DMS153 (cell line): Measurements from ENCODE around the gene C1orf159.
"Not testable (repeated sequence)": the region's sequence is repeated elsewhere in the genome, so short reads cannot be mapped to it uniquely, and the experiment has no call there.

Experiments
- DNase-seq: peaks from one replicate; lab custom pipeline; 2025; lab: John Stamatoyannopoulos, UW

The C1orf159 gene

DNA sequence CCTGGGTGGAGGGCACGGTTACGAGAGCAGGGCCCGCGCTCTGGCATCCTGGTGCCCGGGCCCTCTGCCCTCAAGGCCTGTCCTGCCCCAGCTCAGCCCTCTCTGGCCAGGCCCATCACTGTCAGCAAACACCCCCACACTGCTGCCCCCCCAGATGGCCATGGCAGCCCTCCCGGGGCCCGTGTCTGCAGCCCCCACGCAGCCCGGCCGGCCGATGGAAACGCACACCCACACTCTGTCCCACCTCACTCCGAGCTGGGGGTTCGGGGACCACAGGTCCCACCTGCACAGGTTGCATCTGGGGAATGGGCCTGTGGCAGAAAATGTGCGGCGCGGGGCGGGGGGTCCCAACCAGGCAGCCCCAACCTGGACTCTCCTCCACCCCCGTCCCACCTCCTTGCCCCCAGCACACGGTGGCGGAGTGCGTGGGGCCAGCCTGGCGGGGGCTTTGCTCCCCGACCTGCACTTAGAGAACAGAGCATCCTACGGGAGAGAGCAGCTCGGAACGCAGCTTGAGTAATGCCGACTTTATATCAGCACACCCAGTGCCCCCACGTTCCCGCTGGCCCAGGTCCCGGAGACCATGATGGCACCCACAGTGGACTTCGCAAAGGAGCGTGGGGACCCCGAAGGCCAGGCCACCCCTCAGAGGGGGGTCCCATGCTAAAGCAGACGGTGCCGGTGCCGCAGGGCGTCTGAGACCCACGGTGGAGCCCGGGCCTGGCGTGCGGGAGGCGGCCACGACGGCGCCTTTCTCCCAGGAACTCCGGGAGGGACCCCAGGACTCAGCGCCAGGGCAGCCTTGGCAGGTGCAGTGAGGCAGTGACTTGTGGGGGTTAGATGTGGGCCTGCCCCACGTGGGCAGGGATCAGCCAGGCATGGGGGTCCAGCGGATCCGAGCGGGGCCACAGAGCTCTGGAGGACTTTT, 34.3 kb downstream of the C1orf159 start:
- DNase-seq: no peak

GRCh38 chr1:1080951-1081310, 35.0 kb downstream of the C1orf159 start:
- DNase-seq: no peak

- DNase-seq: peak; percentile 70
Measured at GRCh38 chr1:1080122-1080757, 35.6 kb downstream of the C1orf159 start.

DNA sequence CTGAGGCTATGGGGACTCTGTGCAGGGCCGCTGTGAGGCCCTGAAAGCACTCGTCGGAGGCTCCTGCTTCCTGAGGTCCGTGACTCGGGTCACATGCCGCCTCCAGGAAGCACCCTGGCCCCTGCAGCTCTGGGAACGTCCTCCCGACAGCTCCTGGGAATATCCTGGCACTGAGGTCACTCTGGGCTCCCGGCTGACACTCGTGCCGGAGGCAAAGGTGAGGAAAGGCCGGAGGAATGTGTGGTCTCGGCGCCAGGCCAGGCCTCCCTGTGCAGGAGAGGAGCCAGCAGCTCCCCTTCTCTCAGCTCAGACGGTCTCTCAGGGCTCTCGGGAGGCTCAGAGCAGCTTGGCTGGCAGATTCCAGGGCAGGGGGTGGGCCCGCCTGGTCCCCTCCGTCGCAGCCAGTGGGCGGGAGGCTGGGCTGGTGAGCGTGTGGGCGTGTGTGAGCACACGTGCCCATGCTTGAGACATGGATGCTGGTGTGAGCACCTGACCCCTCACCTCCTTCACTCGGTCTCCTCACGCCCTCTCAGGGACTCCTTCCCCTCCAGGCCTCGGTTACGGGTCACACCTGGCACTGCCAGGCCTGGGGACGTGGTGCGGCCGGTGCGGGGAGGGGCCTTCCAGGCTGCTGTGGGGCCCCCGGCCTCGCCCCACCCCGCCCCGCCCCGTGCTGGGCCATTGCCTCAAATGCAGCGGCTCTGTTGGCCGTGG, 36.3 kb downstream of the C1orf159 start:
- DNase-seq: peak; percentile 58

DNA sequence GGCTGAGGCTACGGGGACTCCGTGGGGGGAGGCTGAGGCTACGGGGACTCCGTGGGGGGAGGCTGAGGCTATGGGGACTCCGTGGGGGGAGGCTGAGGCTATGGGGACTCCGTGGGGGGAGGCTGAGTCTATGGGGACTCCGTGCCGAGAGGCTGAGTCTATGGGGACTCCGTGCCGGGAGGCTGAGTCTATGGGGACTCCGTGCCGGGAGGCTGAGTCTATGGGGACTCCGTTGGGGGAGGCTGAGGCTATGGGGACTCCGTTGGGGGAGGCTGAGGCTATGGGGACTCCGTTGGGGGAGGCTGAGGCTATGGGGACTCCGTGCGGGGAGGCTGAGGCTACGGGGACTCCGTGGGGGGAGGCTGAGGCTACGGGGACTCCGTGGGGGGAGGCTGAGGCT, 38.5 kb downstream of the C1orf159 start:
- not testable (repeated sequence) for DNase-seq

DNA sequence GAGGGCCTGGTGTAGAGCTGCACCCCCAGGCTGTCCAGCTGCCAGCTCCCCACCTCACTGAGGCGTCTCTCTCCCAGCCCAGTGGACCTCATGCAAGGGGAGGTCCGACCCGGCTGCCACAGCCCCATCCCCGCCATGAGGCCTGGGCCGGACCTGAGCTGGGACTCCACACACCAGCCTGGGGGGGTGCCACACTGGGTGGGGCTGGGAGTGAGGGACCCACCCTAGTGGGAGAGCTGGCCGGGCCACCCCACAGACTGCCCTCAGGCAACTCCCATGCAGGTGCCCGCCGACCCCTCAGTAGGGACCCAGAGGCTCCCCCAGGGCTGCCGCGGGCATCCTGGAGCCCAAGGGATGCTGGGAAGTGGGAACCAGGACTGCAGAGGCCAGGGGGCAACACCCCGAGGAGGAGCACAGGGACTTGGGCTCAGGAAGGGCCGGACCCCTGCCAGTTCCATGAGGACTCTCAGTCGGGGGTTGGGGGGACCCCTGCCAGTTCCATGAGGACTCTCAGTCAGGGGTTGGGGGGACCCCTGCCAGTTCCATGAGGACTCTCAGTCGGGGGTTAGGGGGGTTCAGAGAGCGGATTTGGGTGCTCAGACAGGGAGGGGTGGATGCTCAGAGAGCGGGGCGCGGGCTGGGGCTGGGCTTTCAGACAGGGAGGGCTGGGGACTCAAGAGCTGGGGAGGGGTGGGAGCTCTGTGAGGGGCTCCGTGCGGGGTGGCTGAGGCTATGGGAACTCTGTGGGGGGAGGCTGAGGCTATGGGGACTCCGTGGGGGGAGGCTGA, 40.5 kb downstream of the C1orf159 start:
- no peak for DNase-seq

- no peak for DNase-seq
Measured at GRCh38 chr1:1074631-1075147, 41.2 kb downstream of the C1orf159 start.

DNA sequence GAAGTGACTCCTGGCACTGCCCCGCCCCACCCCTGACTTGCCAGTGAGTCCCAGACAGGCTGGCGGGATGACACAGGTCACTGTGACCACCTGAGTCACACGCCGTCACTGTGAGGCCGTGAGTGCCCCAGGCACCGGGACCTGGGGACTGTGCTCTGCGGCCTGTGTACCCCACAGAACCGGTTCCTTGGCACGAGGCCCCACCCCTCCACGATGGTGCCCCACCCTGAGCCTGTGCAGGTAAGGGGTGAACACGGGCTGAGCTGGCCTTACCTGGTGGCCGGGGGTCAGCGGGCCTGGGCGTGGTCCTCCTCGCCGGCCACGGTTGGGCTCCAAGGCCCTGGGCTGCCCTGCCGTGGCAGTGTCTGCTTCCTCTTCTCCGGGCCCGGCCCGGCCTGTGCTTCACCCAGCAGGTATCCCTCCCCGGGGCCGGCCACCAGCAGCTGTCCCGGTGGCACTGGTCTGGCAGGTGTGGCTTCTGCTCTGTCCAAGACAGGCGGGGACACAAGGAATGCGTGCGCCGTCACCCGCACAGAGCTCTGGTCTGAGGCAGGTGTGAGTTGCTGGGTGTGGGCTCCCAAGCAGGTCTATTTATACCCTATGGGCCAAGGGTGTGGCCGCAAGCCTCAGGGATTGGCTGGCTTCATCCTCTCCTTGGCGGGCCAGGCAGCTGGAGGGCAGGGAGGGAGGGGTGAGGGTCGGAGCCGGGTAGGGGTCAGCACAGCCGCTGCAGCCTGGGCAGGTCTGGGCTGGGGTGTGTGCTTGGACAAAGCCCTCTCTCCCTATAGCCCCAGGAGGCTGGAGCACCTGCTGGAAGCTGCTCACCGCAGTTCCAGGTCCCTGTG, 41.9 kb downstream of the C1orf159 start, which contains the start of gene RNF223:
TSS of gene RNF223 (minus strand) at position 564 of the 845 bp plus-strand sequence. CDS start 1,740 bp downstream, outside the sequence.
- peak; percentile 74 for DNase-seq

DNA sequence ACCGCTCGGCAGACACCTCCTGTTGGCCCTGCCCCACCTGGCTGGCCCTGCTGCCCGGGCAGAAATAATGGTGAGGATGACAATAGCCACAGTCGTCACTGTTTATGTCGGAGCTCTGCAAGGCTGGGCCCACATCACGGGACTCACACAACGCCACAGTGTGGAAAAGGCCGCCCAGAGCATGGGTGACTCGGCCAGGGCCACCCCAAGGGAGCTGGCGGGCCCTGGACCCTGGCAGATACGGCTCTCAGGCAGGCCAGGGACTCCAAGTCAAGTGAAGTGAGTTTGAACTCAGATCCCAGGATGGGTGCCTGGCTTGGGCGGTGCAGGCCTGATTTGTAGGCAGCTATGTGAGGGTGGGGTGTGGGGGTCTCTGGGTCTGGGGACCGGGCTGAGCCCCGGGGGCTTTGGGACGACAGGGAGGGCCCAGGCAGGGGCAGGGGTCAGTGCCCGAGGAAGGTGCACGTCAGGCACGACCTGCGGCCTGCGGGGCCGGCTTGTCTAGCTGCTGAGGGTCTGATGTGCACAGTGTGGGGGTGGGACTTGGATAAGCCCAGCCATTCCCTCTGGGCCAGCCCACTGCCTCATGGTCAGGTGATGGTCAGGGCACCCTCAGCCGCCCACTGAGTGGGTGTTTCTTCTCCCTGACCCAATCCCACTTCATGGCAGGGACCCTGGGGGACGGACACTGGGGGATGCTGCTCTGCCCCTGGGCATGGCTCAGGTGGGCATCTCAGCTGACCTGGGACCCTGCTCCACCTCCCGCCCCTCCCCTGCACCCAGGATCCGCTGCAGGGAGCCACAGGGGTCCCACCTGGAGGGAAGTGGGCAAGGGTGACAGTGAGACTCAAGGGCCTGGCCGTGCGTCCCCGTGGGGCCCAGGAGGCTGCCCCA, 42.8 kb downstream of the C1orf159 start:
- no peak for DNase-seq

- no peak for DNase-seq
Measured at GRCh38 chr1:1072299-1072848, 43.5 kb downstream of the C1orf159 start.

GRCh38 chr1:1071486-1072298, 44.2 kb downstream of the C1orf159 start:
- no peak for DNase-seq

DNA sequence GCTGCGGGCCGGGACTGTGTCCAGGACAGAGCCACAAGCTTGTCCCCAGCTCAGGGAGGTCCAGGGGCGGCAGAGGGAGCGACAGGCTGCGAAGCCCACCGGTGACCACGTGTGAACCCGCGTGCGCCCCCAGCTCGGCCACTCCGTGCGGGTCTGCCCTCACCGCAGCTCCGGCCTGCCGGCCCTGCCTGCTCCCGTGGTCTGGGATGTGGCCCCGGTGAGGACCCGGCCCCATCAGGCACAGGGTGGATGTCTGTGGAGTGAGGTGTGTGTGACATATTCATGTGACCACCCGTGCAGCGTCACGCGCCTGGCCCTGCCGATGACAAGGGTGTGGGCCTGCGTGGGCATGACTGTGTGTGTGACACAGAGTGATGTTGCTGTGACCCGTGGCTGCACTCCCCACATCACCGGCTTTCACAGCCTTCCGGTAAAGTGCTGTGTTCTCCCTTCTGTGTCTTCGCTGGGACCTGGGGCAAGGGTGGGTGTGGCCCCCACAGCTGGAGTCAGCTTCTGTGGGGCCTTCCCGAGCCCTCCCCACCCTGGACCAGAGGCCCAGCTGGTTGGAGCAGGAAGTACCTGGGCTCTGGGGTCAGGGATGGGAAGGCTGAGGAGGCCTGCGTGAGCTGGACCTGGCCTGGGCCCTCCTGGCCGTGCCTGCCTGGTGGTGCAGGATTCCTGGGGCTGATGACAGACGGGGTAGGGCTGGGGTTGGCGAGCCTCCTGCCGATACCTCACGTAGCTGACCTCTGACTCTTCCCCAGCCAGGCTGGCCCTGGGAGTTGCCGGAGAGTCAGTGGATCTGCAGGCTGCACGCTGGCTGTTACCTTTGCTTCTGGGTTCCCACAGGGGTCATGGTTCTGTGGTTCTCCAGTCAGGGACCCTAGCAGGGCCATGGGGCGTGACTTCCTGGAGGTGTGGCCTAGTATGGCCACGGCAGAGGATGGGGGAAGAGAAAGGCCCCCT, 45.9 kb downstream of the C1orf159 start:
- DNase-seq: no peak

GRCh38 chr1:1069056-1069710, 46.7 kb downstream of the C1orf159 start:
- DNase-seq: peak; percentile 87

- DNase-seq: peak; percentile 75
Measured at GRCh38 chr1:1068517-1069055, 47.3 kb downstream of the C1orf159 start.

GRCh38 chr1:1067860-1068516, 47.9 kb downstream of the C1orf159 start:
- peak; percentile 84 for DNase-seq
